ENCODE data around the gene DLGAP1.
A peak's percentile ranks its signal among the peaks of the same experiment; 100 is the strongest.

The DLGAP1 gene

GRCh38 chr18:4144201-4144600 is 310.9 kb downstream of the DLGAP1 start:
- no peak for DNase-seq

DNA sequence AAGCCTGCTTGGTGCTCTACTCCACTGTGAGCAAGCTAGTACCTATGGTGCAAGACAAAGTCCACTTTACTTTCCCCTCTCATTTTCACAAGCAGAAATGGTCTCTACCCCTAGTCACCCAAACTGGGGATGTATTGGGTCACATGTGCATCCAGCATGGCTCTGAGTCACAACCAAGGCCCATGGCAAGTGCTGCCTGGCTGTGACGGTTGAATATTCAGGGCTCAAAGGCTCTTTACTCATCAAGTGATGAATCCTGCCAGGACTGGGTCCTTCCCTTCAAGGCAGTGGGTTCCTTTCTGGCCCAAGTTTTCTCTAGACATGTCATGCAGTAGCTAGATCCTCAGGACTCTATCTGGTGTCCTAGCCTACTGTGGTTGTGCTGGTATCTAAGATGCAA is 311.5 kb downstream of the DLGAP1 start:
- no peak for DNase-seq

DNA sequence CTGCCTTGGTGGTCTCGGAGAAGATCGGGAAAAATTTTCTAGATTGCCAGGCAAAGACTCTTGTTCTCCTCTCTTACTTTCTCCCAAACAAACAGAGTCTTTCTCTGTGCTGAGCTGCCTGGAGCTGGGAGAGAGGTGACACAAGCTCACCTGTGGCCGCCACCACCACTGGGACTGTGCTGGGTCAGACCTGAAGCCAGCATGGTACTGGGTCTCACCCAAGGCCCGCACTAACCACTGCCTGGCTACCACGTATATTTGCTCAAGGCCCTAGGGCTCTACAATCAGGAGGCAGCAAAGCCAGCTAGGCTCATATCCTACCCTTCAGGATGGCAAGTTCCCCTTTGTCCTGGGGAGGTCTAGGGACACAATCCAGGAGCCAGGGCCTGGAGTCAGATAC is 312.2 kb downstream of the DLGAP1 start:
- no peak for DNase-seq

GRCh38 chr18:4134700-4135099 is 320.4 kb downstream of the DLGAP1 start:
- DNase-seq = no peak

- DNase-seq = no peak
Measured at GRCh38 chr18:4130734-4131719, 324.1 kb downstream of the DLGAP1 start.

GRCh38 chr18:4126939-4127338 is 328.2 kb downstream of the DLGAP1 start:
- no peak for DNase-seq

GRCh38 chr18:4125627-4126230 is 329.4 kb downstream of the DLGAP1 start:
- no peak for DNase-seq

GRCh38 chr18:4125224-4125623 is 329.9 kb downstream of the DLGAP1 start:
- no peak for DNase-seq

DNA sequence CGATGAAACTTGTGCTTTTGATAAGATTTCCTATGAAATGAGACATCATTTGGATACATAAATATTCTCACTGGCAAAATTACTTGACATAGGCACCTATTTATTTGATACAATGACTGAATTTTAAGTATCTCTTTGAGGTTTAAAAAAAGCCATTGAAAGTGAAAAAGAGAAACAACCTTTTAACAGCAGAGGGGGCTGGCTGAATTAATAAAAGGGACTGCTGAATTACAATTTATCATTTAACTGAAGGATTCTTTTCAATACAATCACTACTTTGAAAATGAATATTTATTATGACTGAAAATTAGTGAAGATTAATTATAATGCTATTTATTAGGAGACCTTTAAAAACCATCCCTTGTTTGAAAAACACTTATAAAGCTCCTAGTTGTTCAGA is 335.3 kb downstream of the DLGAP1 start:
- no peak for DNase-seq

DNA sequence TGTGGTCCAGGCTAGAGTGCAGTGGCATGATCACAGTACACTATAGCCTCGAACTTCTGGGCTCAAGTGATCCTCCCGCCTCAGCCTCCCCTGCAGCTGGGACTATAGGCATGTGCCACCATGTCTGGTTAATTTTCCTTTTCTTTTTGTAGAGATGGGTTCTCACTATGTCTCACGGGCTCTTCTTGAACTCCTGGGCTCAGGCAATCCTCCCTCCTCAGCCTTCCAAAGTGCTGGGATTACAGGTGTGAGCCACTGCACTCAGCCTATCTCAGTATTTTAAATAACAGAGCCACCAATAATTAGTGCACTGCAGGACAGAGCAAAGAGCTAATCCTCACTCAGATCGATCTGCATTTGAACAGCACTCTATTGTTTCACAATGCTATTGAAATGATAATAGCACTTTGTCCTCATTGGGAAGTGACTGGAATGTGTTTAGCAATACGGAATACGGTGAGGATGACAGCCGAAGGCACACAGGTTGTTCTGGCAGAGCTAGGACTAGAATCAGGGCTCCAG is 335.9 kb downstream of the DLGAP1 start:
- DNase-seq = no peak

DNA sequence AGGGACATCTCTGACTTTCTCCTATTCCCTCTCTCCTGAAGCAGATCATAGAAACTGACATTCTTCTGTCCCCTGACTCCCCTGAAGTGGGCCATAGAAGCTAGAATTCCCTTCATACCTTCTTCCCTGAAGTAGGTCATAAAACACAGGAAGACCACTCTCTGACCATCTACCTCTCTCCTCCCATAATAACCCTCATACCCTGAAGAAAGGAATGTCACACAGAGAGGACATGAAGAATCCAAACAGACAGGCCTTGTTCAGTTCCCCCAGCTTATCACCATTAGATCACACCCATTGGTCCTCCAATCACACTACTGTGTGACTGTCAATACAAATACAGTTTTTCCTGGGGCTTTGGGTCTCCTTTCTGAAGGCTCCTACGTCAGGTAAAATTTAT is 347.1 kb downstream of the DLGAP1 start:
- DNase-seq = no peak

GRCh38 chr18:4107049-4107467 is 348.0 kb downstream of the DLGAP1 start:
- DNase-seq = no peak

DNA sequence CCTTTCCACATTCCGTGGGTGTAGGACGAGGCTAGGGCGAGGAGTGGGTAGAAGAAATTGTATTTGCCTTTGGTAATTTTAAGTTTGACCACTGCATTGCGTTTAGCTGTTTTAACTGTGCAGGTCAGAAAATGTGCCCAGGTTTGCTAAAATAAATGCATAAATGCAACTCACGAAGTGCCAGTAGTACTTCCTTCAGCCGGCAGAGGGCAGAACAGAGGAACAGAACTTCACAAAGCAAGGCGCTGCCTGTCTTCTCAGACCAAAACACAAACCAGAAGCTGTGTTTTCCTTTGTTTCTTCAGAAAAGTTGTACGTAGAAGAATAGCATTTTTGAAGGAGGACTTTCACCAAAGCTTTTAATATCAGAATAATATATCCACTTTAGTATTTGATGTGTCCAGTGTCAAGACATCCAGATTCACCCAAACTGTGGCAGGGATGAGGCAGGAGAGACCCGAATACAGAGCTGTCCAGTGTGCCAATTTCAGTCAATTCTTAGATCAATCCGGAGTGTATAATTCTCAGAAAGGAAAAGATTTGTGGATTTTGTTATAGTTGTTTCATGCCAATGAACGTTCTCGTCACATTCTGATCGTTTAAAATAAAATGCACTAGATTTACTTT is 348.6 kb downstream of the DLGAP1 start:
- peak in 2 of 4 experiments; percentile 10 to 50 for DNase-seq

GRCh38 chr18:4102901-4103300 is 352.2 kb downstream of the DLGAP1 start:
- DNase-seq = no peak

- no peak for DNase-seq
Measured at GRCh38 chr18:4101009-4101408, 354.1 kb downstream of the DLGAP1 start.

DNA sequence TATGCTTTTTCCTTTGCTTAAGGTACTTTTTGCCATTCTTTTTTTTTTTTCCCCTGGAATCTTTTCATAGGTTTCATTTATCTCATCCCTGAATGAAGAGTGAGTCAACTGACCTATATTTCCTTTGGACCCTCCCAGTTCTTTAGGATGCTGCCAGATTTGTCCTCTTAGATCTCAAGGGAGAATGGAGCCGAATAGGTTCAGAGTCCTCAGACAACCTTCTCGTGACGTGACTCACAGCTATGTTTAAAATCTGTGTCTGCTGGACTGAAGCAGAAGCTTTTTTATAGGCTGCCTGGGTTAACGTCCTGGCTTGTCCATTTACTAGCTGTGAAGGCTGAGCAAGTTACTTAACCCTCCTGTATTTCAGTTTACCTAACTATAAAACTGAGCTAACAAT is 358.6 kb downstream of the DLGAP1 start:
- no peak for DNase-seq

DNA sequence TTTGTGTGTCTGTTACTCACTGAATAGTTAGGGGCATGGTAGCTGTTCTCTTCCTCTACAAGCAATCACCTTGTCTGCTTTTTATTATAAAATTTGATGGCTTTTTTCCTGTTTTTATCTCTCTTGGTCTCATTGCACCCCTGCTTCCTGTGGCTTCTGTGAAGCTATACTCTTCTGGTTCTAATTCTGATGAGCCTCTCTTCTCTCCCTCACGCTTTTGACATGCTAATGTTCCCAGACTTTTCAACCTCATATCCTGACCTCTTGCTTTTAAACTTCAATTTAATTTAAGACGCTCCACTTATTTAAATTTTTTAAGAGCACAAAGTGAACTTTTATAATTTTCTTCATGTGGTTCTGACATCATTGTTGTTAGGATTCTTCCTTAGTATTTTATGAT is 361.4 kb downstream of the DLGAP1 start:
- DNase-seq = no peak

DNA sequence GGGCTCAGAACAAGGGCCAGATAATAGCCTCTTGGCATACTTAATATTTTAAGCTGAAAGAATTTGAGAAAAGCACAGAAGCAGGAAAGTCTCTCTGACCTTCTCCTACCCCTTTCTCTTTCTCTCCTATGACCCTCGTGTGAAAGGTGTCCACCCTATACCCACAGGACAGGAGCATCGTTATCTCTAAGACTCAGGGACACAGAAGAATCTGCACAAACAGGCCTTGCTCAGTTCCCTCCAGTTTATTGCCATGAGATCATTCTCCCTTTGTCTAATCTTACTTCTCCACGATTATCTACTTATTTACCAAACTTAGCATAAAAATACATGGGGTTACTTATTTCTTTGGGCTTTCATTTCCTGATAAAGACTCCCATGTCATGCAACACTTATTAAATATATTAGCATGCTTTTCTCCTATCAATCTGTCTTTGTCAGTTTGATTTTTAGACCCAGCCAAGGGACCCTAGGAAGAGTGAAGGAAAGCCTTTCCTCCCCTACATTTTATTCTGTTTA is 370.7 kb downstream of the DLGAP1 start:
- no peak for DNase-seq

DNA sequence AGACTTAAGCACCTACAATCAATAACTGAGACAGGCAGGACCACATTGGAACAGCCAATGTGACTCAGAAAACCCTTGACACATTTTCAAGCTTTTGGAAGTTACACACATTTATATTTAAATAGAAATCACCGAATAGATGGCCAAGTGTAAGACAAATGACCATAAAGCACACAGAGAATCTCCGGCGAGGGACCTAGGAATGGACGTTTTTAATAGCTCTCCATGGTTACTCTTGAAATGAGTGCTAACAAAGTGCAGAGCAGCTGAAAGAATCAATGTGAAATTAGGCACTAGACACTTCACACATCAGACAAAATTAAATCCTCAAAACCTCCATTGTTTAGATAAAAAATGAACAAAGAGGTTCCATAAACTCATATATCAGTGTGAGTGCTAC is 376.9 kb downstream of the DLGAP1 start:
- DNase-seq = no peak

GRCh38 chr18:4077721-4078120 is 377.4 kb downstream of the DLGAP1 start:
- DNase-seq = no peak

GRCh38 chr18:4077204-4077603 is 377.9 kb downstream of the DLGAP1 start:
- no peak for DNase-seq

GRCh38 chr18:4074647-4075046 is 380.5 kb downstream of the DLGAP1 start:
- no peak for DNase-seq

GRCh38 chr18:4069183-4069582 is 385.9 kb downstream of the DLGAP1 start:
- DNase-seq = no peak
